NCI-H82 (cell line): ENCODE measurements around the gene EDA.
"Not testable (repeated sequence)": the region's sequence is repeated elsewhere in the genome, so short reads cannot be mapped to it uniquely, and the experiment has no call there.

ENCODE experiments used
- DNase-seq: peaks from one replicate; lab custom pipeline; 2025; lab: John Stamatoyannopoulos, UW

EDA gene

GRCh38 chrX:69746051-69746450 lies 130.1 kb downstream of the EDA start:
- DNase-seq = no peak

- DNase-seq = no peak
Measured at GRCh38 chrX:69748055-69748454, 132.1 kb downstream of the EDA start.

- no peak for DNase-seq
Measured at GRCh38 chrX:69759921-69760625, 144.2 kb downstream of the EDA start.

GRCh38 chrX:69761633-69762032 lies 145.7 kb downstream of the EDA start:
- no peak for DNase-seq

DNA sequence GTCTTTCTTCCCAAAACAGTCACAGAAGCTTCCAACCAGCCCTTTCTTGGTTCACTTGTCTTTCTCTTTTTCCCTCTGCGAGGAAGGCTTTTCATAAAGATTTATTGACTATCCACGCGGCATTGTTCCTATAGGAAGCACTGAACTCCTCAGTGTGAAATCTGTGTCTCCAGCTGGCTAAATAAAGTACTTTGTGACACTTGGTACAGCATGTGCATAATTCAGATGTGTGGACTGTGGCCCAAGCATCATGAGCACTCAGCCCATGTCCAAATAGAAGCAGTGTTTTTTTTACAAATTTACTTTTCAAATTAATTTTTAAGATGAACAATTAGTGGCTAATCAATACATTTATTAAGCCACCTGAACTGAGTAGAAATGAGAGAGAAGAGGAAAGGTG lies 146.4 kb downstream of the EDA start:
- DNase-seq = no peak

- DNase-seq = no peak
Measured at GRCh38 chrX:69793260-69793935, 177.5 kb downstream of the EDA start.

- DNase-seq = no peak
Measured at GRCh38 chrX:69795702-69796101, 179.8 kb downstream of the EDA start.

GRCh38 chrX:69807400-69807799 lies 191.5 kb downstream of the EDA start:
- DNase-seq = no peak

DNA sequence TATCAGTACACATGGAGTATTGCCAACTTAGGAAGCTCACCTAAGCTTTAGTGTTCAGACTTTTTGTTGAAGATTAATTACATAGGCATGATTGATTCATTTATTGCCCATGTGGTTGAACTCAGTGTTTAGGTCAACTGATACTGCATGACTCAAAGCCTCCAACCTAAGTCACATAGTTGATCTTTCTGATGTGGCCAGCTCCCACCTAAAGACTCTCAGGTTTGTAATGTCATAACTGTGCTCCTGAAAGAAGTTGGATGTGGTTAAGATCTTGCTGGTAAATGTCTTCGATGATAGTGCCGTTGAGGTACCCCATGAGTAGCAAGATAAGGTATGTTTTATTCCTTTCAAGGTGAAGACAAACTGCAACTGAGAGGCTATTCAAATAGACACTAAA lies 192.5 kb downstream of the EDA start:
- no peak for DNase-seq

- no peak for DNase-seq
Measured at GRCh38 chrX:69813677-69814076, 197.8 kb downstream of the EDA start.

- no peak for DNase-seq
Measured at GRCh38 chrX:69815063-69815462, 199.2 kb downstream of the EDA start.

- DNase-seq = no peak
Measured at GRCh38 chrX:69815519-69815918, 199.6 kb downstream of the EDA start.

- DNase-seq = no peak
Measured at GRCh38 chrX:69844636-69845035, 228.7 kb downstream of the EDA start.

DNA sequence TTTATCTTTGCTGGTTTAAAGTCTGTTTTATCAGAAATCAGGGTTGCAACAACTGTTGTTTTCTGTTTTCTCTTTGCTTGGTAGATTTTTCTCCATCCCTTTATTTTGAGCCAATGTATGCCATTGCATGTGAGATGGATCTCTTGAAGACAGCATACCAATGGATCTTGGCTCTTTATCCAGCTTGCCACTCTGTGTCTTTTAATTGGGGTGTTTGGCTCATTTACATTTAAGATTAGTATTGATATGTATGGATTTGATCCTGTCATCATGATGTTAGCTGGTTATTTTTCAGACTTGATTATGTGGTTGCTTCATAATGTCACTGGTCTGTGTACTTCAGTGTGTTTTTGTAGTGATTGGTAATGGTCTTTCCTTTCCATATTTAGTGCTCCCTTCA lies 244.1 kb downstream of the EDA start:
- not testable (repeated sequence) for DNase-seq

GRCh38 chrX:69876221-69876620 lies 260.3 kb downstream of the EDA start:
- DNase-seq = no peak

DNA sequence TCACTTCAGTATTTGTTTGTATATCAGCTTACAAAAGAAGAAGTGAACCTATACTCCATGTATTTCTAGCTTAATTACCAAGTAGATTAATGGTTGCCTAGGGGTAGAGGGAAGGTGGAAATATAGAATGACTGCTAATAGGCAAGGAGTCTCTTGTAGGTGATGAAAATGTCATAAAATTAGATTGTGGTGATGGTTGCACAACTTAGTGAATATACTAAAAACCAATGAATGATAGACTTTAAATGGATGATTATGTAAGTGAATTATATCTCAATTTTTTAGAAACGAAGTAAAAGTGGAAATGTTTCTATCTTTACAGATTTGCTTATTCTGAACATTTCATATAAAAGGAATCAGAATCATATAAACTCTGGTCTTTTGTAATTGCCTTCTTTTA lies 268.3 kb downstream of the EDA start:
- no peak for DNase-seq

DNA sequence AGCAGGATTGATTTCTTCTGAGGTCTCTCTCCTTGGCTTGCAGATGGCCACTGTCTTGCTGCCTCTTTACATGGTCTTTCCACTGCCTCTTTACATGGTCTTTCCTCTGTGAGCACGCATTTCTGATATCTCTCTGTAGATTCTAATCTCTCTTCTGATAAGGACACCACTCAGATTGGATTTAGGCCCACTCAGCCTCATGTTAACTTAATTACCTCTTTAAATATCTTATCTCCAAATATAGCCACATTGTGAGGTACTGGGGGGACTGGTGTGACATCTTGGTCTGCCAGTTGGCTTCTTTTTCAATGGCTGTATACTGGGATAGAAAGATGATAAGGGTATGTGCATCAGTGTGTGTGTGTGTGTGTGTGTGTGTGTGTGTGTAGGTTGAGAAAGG lies 280.1 kb downstream of the EDA start:
- DNase-seq = peak; percentile 79

- DNase-seq = no peak
Measured at GRCh38 chrX:69900491-69900890, 284.6 kb downstream of the EDA start.

GRCh38 chrX:69906447-69906846 lies 290.5 kb downstream of the EDA start:
- no peak for DNase-seq

DNA sequence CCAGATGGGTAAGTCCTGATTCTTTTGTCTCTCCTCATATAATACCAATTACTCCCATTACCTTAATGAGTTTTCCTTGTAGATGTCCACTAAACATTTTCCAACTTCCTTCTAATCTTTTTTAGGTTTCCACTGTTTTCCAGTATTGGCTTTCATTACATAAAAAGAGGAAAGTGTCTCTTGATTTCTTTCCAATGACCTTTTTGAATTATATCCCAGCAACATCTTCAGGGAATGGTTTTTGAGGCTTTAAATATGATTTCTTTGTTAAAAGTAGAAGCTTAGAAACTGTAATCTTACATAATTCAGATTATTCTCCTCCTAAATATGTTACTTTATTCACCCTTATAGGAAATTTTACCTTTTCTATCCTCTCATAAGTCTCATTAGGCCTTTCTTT lies 298.9 kb downstream of the EDA start:
- no peak for DNase-seq

DNA sequence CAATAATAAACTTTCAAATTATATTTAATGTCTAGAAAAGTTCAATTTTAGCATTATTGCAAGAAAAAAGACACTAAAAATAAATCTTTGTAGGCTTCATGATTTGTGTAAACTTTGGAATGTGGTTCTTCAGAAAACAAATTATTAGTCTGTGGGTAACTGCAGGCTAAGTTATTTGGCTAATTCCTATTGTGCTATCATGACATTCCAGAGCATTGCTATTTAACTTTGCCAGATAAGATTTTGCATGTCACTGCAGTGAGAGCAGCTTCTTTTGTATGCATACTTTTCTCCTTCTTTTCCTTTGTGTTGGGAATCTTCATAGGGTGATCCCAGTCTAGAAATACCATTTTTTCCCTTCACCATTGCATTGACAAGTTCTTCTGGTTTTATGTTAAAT lies 303.8 kb downstream of the EDA start:
- no peak for DNase-seq

DNA sequence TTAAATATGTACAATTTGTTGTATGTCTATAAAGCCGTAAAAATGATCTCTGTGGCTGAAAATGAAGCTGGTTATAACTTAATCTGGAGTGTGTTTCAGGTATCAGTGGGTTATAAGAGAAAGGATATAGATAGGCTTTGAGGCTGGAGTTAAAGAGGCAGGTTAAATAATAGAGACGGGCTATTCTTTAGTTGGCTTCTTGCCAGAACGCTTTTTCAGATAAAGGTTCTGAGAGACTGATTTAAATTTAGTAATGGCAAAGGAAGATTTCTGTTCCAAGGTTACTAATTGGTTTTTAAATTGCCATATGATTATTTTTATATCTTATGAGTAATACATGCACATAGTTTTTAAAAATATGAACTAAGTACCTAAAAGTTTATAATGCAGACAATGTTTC lies 316.4 kb downstream of the EDA start:
- DNase-seq = peak; percentile 63

GRCh38 chrX:69948276-69948797 lies 332.4 kb downstream of the EDA start:
- no peak for DNase-seq

- no peak for DNase-seq
Measured at GRCh38 chrX:69951753-69952152, 335.8 kb downstream of the EDA start.
